Pancreas (tissue), 10 donors: ENCODE measurements around the gene TNRC6B. TPM values are rescaled to one million over a fixed set of nuclear protein-coding genes. Genes with fewer than 3 reads are reported as not detected.
"Not testable (repeated sequence)": the region's sequence is repeated elsewhere in the genome, so short reads cannot be mapped to it uniquely, and the experiment has no call there.

Source experiments
- ATAC-seq, 4 donors: fragments of 200-7000 bp; cut with Tn5 transposase; one replicate each; pipeline versions ENCODE4 v1.8.0 to v1.9.1; 2020; ENCODE audit warnings: mild to moderate bottlenecking in 4 of 4, moderate library complexity in 4 of 4
- DNase-seq, 6 donors: peaks; one replicate each; pipeline ENCODE4 v3.0.0-alpha.2; 2020
- FAIRE-seq: peaks from 2 replicates; lab custom pipeline; 2012; peaks lifted over from hg19 to GRCh38; lab: Jason Lieb, UNC
- H3K27ac ChIP-seq, 4 donors: fragments of 200-600 bp; sonication (generic); 1 replicate in 3 of 4; 2 replicates in 1 of 4; pipeline versions ENCODE4 v1.5.0 to v1.8.0; 2020
- H3K27me3 ChIP-seq, 4 donors: fragments of 200-600 bp; one replicate each; pipeline ENCODE4 v1.8.0; 2021
- H3K36me3 ChIP-seq, 3 donors: fragments of 200-600 bp; sonication (generic) in 1 of 3; one replicate each; pipeline versions ENCODE4 v1.5.0 to v1.8.0; 2020 to 2021
- H3K4me1 ChIP-seq, 3 donors: fragments of 200-600 bp; one replicate each; pipeline ENCODE4 v1.8.0; 2021
- H3K4me3 ChIP-seq, 4 donors: fragments of 200-600 bp; sonication (generic) in 2 of 4; one replicate each; pipeline versions ENCODE4 v1.5.0 to v1.8.0; 2020 to 2021
- H3K9me3 ChIP-seq, 4 donors: fragments of 200-600 bp; one replicate each; pipeline ENCODE4 v1.8.0; 2021
- WGBS, 2 donors: extraction: QIAGEN DNeasy Blood & Tissue Kit; methylation state at CpG; one replicate each; pipeline ENCODE4 v1.1.7; 2013; 5-methylcytosine and 5-hydroxymethylcytosine counted together
- intact Hi-C, 3 donors: fragments of 100-400 bp; cut with DNase I; formaldehyde crosslinking; loops; one replicate each; pipeline versions ENCODE4 v1.11.1 to v1.14.2; 2022
- polyA plus RNA-seq, 2 donors: library from polyadenylated mRNA; stranded (reverse); fragments of 200-250 nt; gene quantifications; one replicate each; pipeline ENCODE4 v1.2.3, GENCODE V29; 2013
- total RNA-seq, 6 donors: library from RNA; stranded (reverse); fragmentation: NEBNext Ultra II Directional in 4 of 6; extraction: Animal tissue kit (Norgen Biotek cat#: 25700) in 4 of 6; gene quantifications; one replicate each; pipeline versions ENCODE4 v1.2.1 to v1.2.4, GENCODE V29; 2021 to 2023
- TF ChIP-seq, protein P1 (sequence below), 4 donors: fragments of 200-600 bp; sonication (generic) in 3 of 4; IDR thresholded peaks; one replicate each; pipeline versions ENCODE4 v1.5.0 to v1.8.0; 2021; ENCODE audit warnings: antibody characterized with exemption in 4 of 4
- donor health status: healthy with polysubstance abuse.
- donor health status: DM: no; HTN: no; CAD: no; lungs with moderate emphysema.
- donor health status: DM: no; HTN: no; CAD: no.
- donor health status: control.
- donor health status: control.
- donor health status: Bipolar disorder and iron deficiency.
- donor health status: DM: yes; HTN: yes; CAD: no.
- donor health status: DM: no; HTN: no; CAD: no.
- donor health status: DM: no; HTN: no; CAD: no.
- donor health status: DM: yes; HTN: yes; CAD: no.

TNRC6B gene
- total and polyA plus RNA-seq, 8 donors = 2.2 to 31.3 (median 21.0) TPM

DNA sequence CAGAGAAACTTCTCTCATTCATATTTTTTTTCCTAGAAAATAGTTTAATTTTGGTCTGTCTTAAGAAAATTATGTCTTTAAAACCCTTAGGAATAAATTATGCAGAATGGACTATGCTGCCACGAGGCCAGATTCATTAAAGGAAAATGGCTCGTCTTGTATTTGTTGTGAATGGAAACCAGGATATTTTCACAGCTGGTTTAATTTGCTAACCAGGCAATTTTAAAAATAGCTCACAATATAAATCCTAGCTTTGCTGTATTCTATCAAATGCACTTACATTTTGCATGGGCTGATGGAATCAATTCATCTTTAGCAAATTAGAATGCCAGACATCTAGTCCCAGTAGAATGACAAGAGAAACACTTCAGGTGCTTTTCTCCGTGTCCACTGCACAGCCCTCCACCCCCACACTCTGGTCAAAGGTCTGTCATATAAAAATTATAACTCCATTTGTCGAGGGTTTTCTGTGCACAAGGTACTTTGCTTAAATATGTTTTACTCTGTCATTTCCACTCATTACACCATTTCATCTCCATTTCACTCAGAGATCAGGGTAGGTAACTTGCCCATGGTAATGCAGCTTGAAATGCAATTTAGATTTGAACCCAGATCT, 20.3 kb upstream of the TNRC6B start:
- Histone ChIP-seq H3K27ac (peak overlapping the region in 1 of 4 donors; percentile 33), H3K27me3 (no peaks in the 10 kb centered on the region), H3K4me3 (no peak overlapping the region), H3K4me1 (peaks cover 8 to 26% (median 10%) of the 10 kb centered on the region in 3 donors), H3K9me3 (no peaks in the 10 kb centered on the region), H3K36me3 (no peaks in the 10 kb centered on the region)
- ATAC-seq = peak in 2 of 4 donors; percentile 5 to 24
- intact Hi-C loops = no loop called here
- no peak for DNase-seq
- TF ChIP-seq, protein P1, sequence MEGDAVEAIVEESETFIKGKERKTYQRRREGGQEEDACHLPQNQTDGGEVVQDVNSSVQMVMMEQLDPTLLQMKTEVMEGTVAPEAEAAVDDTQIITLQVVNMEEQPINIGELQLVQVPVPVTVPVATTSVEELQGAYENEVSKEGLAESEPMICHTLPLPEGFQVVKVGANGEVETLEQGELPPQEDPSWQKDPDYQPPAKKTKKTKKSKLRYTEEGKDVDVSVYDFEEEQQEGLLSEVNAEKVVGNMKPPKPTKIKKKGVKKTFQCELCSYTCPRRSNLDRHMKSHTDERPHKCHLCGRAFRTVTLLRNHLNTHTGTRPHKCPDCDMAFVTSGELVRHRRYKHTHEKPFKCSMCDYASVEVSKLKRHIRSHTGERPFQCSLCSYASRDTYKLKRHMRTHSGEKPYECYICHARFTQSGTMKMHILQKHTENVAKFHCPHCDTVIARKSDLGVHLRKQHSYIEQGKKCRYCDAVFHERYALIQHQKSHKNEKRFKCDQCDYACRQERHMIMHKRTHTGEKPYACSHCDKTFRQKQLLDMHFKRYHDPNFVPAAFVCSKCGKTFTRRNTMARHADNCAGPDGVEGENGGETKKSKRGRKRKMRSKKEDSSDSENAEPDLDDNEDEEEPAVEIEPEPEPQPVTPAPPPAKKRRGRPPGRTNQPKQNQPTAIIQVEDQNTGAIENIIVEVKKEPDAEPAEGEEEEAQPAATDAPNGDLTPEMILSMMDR (IDR thresholded peaks at IDR 0.05) = no peak
- no peak for FAIRE-seq
- WGBS, 2 donors = 32 to 34% methylated on average over 4 of the region's 4 CpGs

DNA sequence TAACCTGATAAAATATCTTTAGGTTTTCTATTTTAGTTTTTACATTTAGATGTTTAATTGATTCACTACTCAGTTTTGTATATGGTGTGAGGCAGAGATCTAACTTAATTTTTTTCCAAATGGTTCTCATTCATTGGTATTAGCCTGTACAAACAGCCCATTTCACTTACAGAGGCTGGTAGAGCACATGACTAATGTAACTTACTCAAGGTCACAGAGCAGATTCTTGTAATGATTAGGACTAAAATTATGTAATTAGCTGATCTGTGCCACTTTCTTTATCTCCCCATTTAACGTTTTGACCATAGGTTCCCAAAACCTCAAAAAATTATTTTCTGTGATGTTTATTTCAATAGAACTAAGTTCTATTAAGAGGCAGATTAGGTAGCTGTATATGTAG, 16.5 kb upstream of the TNRC6B start:
- no peak for FAIRE-seq
- Histone ChIP-seq H3K27me3 (no peaks in the 10 kb centered on the region), H3K9me3 (no peaks in the 10 kb centered on the region), H3K27ac (no peak overlapping the region), H3K36me3 (no peaks in the 10 kb centered on the region), H3K4me1 (peaks cover 8 to 26% (median 10%) of the 10 kb centered on the region in 3 donors), H3K4me3 (no peak overlapping the region)
- TF ChIP-seq, protein P1 (IDR thresholded peaks at IDR 0.05) = no peak
- peak in 2 of 4 donors; percentile 59 to 75 for ATAC-seq
- no peak for DNase-seq
- intact Hi-C loops = no loop called here
- WGBS, 2 donors = 5 to 13% methylated on average over 1 of the region's 1 CpG

- DNase-seq, intact Hi-C loops, H3K27ac ChIP-seq, FAIRE-seq, H3K9me3 ChIP-seq, H3K36me3 ChIP-seq, ATAC-seq, H3K27me3 ChIP-seq, H3K4me3 ChIP-seq: not testable (repeated sequence)
- peaks cover 0 to 12% (median 0%) of the 10 kb centered on the region in 3 donors for H3K4me1 ChIP-seq
- 98 to 100% methylated on average over 2 of the region's 2 CpGs for WGBS, 2 donors
These were observed 12.2 kb upstream of the TNRC6B start for GRCh38 chr22:40165537-40165936.

DNA sequence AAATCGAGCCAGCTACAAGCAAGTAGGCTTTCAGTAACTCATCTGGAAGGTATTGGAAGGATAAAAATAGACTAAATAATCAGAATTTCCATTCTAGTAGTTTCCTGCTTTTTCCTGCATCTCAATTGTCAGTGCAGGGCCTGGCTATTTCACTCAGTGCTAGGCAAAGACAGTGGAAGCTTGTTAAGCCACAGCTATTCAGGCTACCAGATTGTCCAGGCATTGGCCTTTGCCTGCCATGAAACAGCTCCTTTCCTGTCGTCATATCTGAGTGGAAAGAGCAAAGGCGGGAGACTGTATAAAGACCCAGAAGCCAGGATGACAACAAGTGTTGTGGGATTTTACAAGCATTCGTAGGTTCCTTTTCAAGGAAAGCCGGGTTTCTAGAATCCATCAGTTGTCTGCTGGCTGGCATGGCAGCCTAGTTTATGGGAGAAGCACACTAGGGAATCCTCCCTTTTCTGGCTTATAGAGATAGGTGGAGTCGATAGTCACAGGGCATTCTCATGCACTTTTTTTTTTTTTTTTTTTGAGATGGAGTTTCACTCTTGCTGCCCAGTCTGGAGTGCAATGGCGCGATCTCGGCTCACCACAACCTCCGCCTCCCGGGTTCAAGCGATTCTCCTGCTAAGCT, 2.0 kb upstream of the TNRC6B start:
- no peak for ATAC-seq
- TF ChIP-seq, protein P1 (IDR thresholded peaks at IDR 0.05) = no peak
- Histone ChIP-seq H3K4me3 (no peak overlapping the region), H3K4me1 (peaks cover 15 to 24% (median 24%) of the 10 kb centered on the region in 3 donors), H3K36me3 (no peaks in the 10 kb centered on the region), H3K27me3 (no peaks in the 10 kb centered on the region), H3K9me3 (no peaks in the 10 kb centered on the region), H3K27ac (no peak overlapping the region)
- FAIRE-seq = no peak
- DNase-seq = no peak
- WGBS, 2 donors = 89 to 92% methylated on average over 12 of the region's 12 CpGs
- intact Hi-C loops = no loop called here

GRCh38 chr22:40176921-40177737, 596 bp upstream of the TNRC6B start:
- 19 to 27% methylated on average over 14 of the region's 14 CpGs for WGBS, 2 donors
- FAIRE-seq (no peak), DNase-seq (peak; percentile 45 to 71 (median 60)), ATAC-seq (peak; percentile 64 to 81 (median 73))
- no peaks in the 10 kb centered on the region for H3K36me3 ChIP-seq
- H3K27ac ChIP-seq = peak overlapping the region in 3 of 4 donors; percentile 29 to 86 (median 84)
- no peaks in the 10 kb centered on the region for H3K27me3 ChIP-seq
- TF ChIP-seq, protein P1 (IDR thresholded peaks at IDR 0.05) = no peak
- no peaks in the 10 kb centered on the region for H3K9me3 ChIP-seq
- H3K4me3 ChIP-seq = peak overlapping the region in 2 of 4 donors; percentile 56 to 68
- intact Hi-C loops = no loop called here
- H3K4me1 ChIP-seq = peaks cover 22 to 37% (median 35%) of the 10 kb centered on the region in 3 donors
